GM19043 (cell line): ENCODE measurements around the gene PAM16.
A peak's percentile ranks its signal among the peaks of the same experiment; 100 is the strongest.

Experiments
- ATAC-seq: cut with Tn5 transposase; IDR thresholded peaks from one replicate; pipeline ENCODE4 v1.9.1; 2021; ENCODE audit warnings: low read depth; ENCODE audit not compliant: unreplicated experiment

Gene PAM16

GRCh38 chr16:4307215-4308037 is 43.7 kb downstream of the PAM16 start:
- peak; percentile 80 for ATAC-seq

- no peak for ATAC-seq
Measured at GRCh38 chr16:4306470-4307214, 44.5 kb downstream of the PAM16 start.

GRCh38 chr16:4303973-4304372 is 47.1 kb downstream of the PAM16 start:
- ATAC-seq = no peak

GRCh38 chr16:4301968-4302367 is 49.2 kb downstream of the PAM16 start:
- no peak for ATAC-seq

GRCh38 chr16:4301177-4301576 is 49.9 kb downstream of the PAM16 start:
- ATAC-seq = no peak

GRCh38 chr16:4298761-4299522 is 52.2 kb downstream of the PAM16 start:
- no peak for ATAC-seq

GRCh38 chr16:4297480-4297879 is 53.6 kb downstream of the PAM16 start:
- ATAC-seq = no peak

GRCh38 chr16:4295581-4295980 is 55.5 kb downstream of the PAM16 start:
- ATAC-seq = no peak

GRCh38 chr16:4293822-4294457 is 57.2 kb downstream of the PAM16 start:
- ATAC-seq = no peak

GRCh38 chr16:4293181-4293716 is 57.9 kb downstream of the PAM16 start:
- ATAC-seq = no peak

- no peak for ATAC-seq
Measured at GRCh38 chr16:4291699-4292098, 59.4 kb downstream of the PAM16 start.
